PC-3 (cell line): Measurements from ENCODE around the gene CRISP2. TPM values are rescaled to one million over a fixed set of nuclear protein-coding genes. Genes with fewer than 3 reads are reported as not detected.

Experiments
- ATAC-seq: fragments of 200-7000 bp; cut with Tn5 transposase; 2 replicates; pipeline ENCODE4 v1.9.1; 2020; ENCODE audit warnings: mild to moderate bottlenecking, moderate library complexity
- BruUV-seq: library from RNA; stranded (reverse); fragments of 400-500 nt; replicated peaks from 2 replicates; lab custom pipeline; 2021; lab: Mats Ljungman, UMichigan
- CTCF ChIA-PET: fragments of 300-600 bp; sonication (Branson Sonifier 250); formaldehyde crosslinking; loops from one replicate; lab custom pipeline; 2022; ENCODE audit warnings: antibody characterized with exemption; lab: Charles Lee
- POLR2A ChIA-PET: fragments of 300-600 bp; sonication (Branson Sonifier 250); formaldehyde crosslinking; loops from one replicate; lab custom pipeline; 2022; ENCODE audit warnings: antibody characterized with exemption; ENCODE audit not compliant: unreplicated experiment; lab: Charles Lee
- DNase-seq: peaks from one replicate; pipeline ENCODE4 v3.0.0-alpha.2; 2015
- H2AFZ ChIP-seq: fragments of 300-600 bp; sonication (generic); 2 replicates; pipeline ENCODE4 v1.6.0; 2016; ENCODE audit warnings: antibody characterized with exemption, low read length
- H3F3A ChIP-seq: fragments of 300-600 bp; sonication (generic); one replicate; pipeline ENCODE4 v1.6.0; 2017; ENCODE audit warnings: antibody characterized with exemption, low read length, control low read depth, mild to moderate bottlenecking; ENCODE audit not compliant: unreplicated experiment
- H3K27ac ChIP-seq: fragments of 300-600 bp; sonication (generic); 2 replicates; pipeline ENCODE4 v1.5.1; 2016; ENCODE audit warnings: mild to moderate bottlenecking, low read length
- H3K27me3 ChIP-seq: fragments of 300-600 bp; sonication (generic); 2 replicates; pipeline ENCODE4 v1.6.1; 2016; ENCODE audit warnings: low read length, mixed read lengths
- H3K36me3 ChIP-seq: fragments of 300-600 bp; sonication (generic); 2 replicates; pipeline ENCODE4 v1.6.1; 2016; ENCODE audit warnings: low read depth, mixed run types, low read length, mixed read lengths
- H3K4me1 ChIP-seq: fragments of 300-600 bp; sonication (generic); 2 replicates; pipeline ENCODE4 v1.5.1; 2016; ENCODE audit warnings: low read length; ENCODE audit not compliant: insufficient read depth
- H3K4me2 ChIP-seq: fragments of 300-600 bp; sonication (generic); 2 replicates; pipeline ENCODE4 v1.6.0; 2016; ENCODE audit warnings: low read length
- H3K4me3 ChIP-seq: fragments of 300-600 bp; sonication (generic); 2 replicates; pipeline ENCODE4 v1.5.1; 2016; ENCODE audit warnings: mild to moderate bottlenecking, low read length, mixed read lengths
- H3K79me2 ChIP-seq: fragments of 300-600 bp; sonication (generic); 2 replicates; pipeline ENCODE4 v1.6.1; 2017; ENCODE audit warnings: low read length, mixed read lengths
- H3K9ac ChIP-seq: fragments of 300-600 bp; sonication (generic); 2 replicates; pipeline ENCODE4 v1.6.0; 2016; ENCODE audit warnings: mild to moderate bottlenecking, low read length
- H3K9me2 ChIP-seq: fragments of 300-600 bp; sonication (generic); replicated peaks from 2 replicates; pipeline ENCODE4 v1.6.1; 2016; ENCODE audit warnings: mixed run types, low read length, mixed read lengths
- H3K9me3 ChIP-seq: fragments of 300-600 bp; sonication (generic); 2 replicates; pipeline ENCODE4 v1.6.1; 2016; ENCODE audit warnings: low read length, mixed read lengths
- H4K20me1 ChIP-seq: fragments of 300-600 bp; sonication (generic); 2 replicates; pipeline ENCODE4 v1.6.1; 2016; ENCODE audit warnings: low read length, mixed read lengths
- EZH2 ChIP-seq: fragments of 300-600 bp; sonication (generic); IDR thresholded peaks from one replicate; pipeline ENCODE4 v1.6.1; 2017; ENCODE audit warnings: antibody characterized with exemption, mild to moderate bottlenecking, low read length; ENCODE audit not compliant: unreplicated experiment
- EZH2phosphoT487 ChIP-seq: fragments of 300-600 bp; sonication (generic); IDR thresholded peaks from 2 replicates; pipeline ENCODE4 v1.6.1; 2018; ENCODE audit warnings: mild to moderate bottlenecking, antibody characterized with exemption, low read length, borderline replicate concordance
- intact Hi-C: fragments of 100-400 bp; cut with micrococcal nuclease; formaldehyde crosslinking; loops from 2 replicates; pipeline ENCODE4 v1.9.0; 2023
- total RNA-seq: library from RNA; depleted of rRNA; stranded (reverse); fragments of >200 nt; gene quantifications from 2 replicates; pipeline ENCODE4 v1.2.3, GENCODE V29; 2014; rRNA removed
- TF ChIP-seq, protein P1 (sequence below): fragments of 300-600 bp; sonication (generic); conservative IDR thresholded peaks from 2 replicates; pipeline ENCODE4 v1.5.1; 2017; ENCODE audit warnings: antibody characterized with exemption, low read depth, mild to moderate bottlenecking, low read length

Gene CRISP2
- total RNA-seq, 1 experiment from 2014 or later: not detected

DNA sequence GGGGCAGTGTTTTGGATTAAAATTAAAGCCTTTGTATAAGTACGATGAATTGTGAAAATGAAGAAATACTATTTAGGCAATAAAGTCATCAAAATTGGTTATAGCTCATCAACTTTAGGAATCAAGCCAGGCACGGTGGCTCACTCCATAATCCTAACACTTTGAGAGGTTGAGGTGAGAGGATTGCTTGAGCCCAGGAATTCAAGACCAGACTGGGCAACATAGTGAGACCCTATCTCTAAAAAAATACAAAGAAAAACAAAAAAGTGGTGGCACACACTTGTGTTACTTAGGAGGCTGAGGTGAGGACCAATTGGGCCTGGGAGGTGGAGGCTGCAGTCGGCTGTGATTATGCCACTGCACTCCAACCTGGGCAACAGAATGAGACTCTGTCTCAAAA lies 68.2 kb downstream of the CRISP2 start:
- BruUV-seq: no TSS peak
- CTCF ChIA-PET: no interaction called here

More for the DNA sequence above, 68.2 kb downstream of the CRISP2 start:
- intact Hi-C loops: no loop called here
- Histone ChIP-seq H3K9me3 (no peaks in the 10 kb centered on the region), H3K79me2 (no peaks in the 10 kb centered on the region), H3K4me3 (no peak overlapping the region), H3K27me3 (no peaks in the 10 kb centered on the region), H3K9me2 (no peaks in the 10 kb centered on the region), H3F3A (no peaks in the 10 kb centered on the region), H3K36me3 (no peaks in the 10 kb centered on the region), H3K9ac (no peak overlapping the region), H3K27ac (no peak overlapping the region), H2AFZ (no peak overlapping the region), H3K4me2 (no peak overlapping the region), H3K4me1 (no peaks in the 10 kb centered on the region), H4K20me1 (no peaks in the 10 kb centered on the region)
- POLR2A ChIA-PET: no interaction called here
- ATAC-seq (no peak), DNase-seq (no peak)
- TF ChIP-seq, protein P1, sequence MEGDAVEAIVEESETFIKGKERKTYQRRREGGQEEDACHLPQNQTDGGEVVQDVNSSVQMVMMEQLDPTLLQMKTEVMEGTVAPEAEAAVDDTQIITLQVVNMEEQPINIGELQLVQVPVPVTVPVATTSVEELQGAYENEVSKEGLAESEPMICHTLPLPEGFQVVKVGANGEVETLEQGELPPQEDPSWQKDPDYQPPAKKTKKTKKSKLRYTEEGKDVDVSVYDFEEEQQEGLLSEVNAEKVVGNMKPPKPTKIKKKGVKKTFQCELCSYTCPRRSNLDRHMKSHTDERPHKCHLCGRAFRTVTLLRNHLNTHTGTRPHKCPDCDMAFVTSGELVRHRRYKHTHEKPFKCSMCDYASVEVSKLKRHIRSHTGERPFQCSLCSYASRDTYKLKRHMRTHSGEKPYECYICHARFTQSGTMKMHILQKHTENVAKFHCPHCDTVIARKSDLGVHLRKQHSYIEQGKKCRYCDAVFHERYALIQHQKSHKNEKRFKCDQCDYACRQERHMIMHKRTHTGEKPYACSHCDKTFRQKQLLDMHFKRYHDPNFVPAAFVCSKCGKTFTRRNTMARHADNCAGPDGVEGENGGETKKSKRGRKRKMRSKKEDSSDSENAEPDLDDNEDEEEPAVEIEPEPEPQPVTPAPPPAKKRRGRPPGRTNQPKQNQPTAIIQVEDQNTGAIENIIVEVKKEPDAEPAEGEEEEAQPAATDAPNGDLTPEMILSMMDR: no peak
- TF ChIP-seq EZH2phosphoT487: no peak
- no peak for TF ChIP-seq EZH2

Other genes starting within 250 kb of the CRISP2 start
- gene GLYATL3, start 213.6 kb downstream of the CRISP2 start, total RNA-seq: not detected in 2 replicates
- 43.8 and 49.4 TPM in 2 replicates for gene C6orf141, start 162.9 kb downstream of the CRISP2 start, total RNA-seq
- not detected in 2 replicates for gene RHAG, start 76.7 kb downstream of the CRISP2 start, total RNA-seq
- not detected in 2 replicates for gene CRISP3, start 30.8 kb upstream of the CRISP2 start, total RNA-seq
- gene PGK2, start 73.7 kb upstream of the CRISP2 start, total RNA-seq: not detected in 2 replicates
- not detected in 2 replicates for gene CRISP1, start 153.0 kb upstream of the CRISP2 start, total RNA-seq